ENCODE measurements around the gene REV1. TPM values are rescaled to one million over a fixed set of nuclear protein-coding genes. Genes with fewer than 3 reads are reported as not detected.

Gene REV1
- polyA plus RNA-seq, 3 donors: 6.5 to 39.9 (median 9.5) TPM

DNA sequence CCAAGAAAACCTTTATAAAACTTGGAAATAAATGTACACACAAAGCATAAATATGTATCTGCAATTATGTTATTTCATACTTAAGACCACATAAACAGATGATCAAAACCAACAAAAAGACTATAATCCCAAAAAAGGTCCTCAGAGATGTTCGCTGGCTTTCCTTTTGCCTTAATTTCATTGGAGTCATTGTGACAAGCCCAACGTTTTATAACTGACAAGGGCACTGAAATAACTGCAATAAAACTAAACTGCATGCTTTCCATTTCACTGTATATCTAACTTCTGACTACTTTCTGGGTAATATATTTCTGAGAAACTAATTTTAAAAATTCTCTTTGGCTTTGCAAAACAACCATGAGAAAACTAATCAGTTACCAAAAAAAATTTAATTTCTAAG, 56.5 kb downstream of the REV1 start:
- no peaks in the 10 kb centered on the region for H3K9me3 Mint-ChIP-seq
- no peaks in the 10 kb centered on the region for H3K79me2 ChIP-seq (ENCODE audit: insufficient read depth, low read length)
- no peak overlapping the region for H3K4me2 ChIP-seq (replicated peaks; ENCODE audit: extremely low read depth, low read length, poor library complexity, severe bottlenecking)
- 94% methylated on average over 2 of the region's 2 CpGs for WGBS (ENCODE audit: insufficient coverage)
- H3K4me3 ChIP-seq (replicated peaks in 1 of 3; ENCODE audit: low read depth in 2 of 3, low read length in 3 of 3): no peak overlapping the region
- TF ChIP-seq, protein P1, sequence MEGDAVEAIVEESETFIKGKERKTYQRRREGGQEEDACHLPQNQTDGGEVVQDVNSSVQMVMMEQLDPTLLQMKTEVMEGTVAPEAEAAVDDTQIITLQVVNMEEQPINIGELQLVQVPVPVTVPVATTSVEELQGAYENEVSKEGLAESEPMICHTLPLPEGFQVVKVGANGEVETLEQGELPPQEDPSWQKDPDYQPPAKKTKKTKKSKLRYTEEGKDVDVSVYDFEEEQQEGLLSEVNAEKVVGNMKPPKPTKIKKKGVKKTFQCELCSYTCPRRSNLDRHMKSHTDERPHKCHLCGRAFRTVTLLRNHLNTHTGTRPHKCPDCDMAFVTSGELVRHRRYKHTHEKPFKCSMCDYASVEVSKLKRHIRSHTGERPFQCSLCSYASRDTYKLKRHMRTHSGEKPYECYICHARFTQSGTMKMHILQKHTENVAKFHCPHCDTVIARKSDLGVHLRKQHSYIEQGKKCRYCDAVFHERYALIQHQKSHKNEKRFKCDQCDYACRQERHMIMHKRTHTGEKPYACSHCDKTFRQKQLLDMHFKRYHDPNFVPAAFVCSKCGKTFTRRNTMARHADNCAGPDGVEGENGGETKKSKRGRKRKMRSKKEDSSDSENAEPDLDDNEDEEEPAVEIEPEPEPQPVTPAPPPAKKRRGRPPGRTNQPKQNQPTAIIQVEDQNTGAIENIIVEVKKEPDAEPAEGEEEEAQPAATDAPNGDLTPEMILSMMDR (IDR thresholded peaks at IDR 0.05): no peak
- no peak for DNase-seq
- intact Hi-C loops (cut with micrococcal nuclease): no loop called here
- H3K9ac ChIP-seq (ENCODE audit: insufficient read depth, low read length, poor library complexity, severe bottlenecking): no peak overlapping the region
- no peak overlapping the region for H3K27ac Mint-ChIP-seq
- H3K4me1 ChIP-seq (ENCODE audit: control insufficient read depth in 1 of 2, insufficient read depth in 2 of 2, low read length in 2 of 2): no peaks in the 10 kb centered on the region
- no peaks in the 10 kb centered on the region for H3K27me3 Mint-ChIP-seq (ENCODE audit: low read depth in 3 of 3)
- no peaks in the 10 kb centered on the region for H3K27me3 ChIP-seq (ENCODE audit: control insufficient read depth in 2 of 2, insufficient read depth in 2 of 2, low read length in 2 of 2)
- H3K4me1 Mint-ChIP-seq: peaks cover 4% of the 10 kb centered on the region
- no peaks in the 10 kb centered on the region for H3K9me3 ChIP-seq (replicated peaks in 1 of 2; ENCODE audit: control insufficient read depth in 1 of 2, insufficient read depth in 1 of 2, low read length in 2 of 2)
- no peak overlapping the region for H3K27ac ChIP-seq (ENCODE audit: low read depth in 1 of 2, low read length in 2 of 2)
- H3K36me3 Mint-ChIP-seq: peaks cover 43 to 71% of the 10 kb centered on the region in 2 donors
- H4K20me1 ChIP-seq (ENCODE audit: insufficient read depth, low read length): no peaks in the 10 kb centered on the region
- no peak overlapping the region for H3K4me3 Mint-ChIP-seq
- H2AFZ ChIP-seq (ENCODE audit: insufficient read depth, low read depth, low read length, poor library complexity, severe bottlenecking): no peak overlapping the region
- peaks cover 61 to 93% of the 10 kb centered on the region in 2 donors for H3K36me3 ChIP-seq (replicated peaks in 1 of 2; ENCODE audit: control insufficient read depth in 1 of 2, insufficient read depth in 2 of 2, low read length in 2 of 2)

DNA sequence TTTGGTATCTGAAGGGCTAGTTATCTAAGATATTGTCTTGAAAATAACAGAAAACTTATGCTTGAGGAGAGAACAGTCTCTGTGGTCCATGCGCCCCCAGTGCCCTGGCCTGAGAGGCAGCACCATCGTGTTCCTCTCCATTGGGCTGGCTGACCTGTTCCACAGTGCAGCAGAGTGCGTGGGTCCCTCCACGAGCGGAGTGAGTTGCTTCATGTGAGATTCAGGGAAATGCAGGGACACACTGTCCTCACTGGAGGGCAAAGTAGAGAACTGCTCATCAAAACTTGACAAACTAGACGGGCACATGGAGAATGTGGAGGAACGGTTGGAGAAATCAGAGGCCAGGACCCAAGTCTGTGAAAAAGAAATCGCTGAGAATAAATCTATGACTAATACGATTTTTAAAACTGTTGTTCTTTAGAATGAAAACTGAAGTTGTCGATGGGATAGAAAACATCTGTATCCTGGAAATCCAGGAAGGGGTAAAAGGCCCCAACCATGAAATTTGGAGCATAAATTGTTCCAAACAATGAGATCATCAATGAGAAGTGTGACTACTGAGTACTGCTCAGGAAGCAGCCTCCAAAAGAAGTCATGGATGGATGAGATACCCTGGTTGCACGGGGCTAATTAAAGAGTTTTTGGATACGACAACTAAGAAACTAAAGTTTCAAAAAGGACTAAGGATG, 58.1 kb downstream of the REV1 start:
- Histone ChIP-seq H3K27me3 (ENCODE audit: control insufficient read depth in 2 of 2, insufficient read depth in 2 of 2, low read length in 2 of 2) (no peaks in the 10 kb centered on the region), H4K20me1 (ENCODE audit: insufficient read depth, low read length) (no peaks in the 10 kb centered on the region), H3K36me3 (replicated peaks in 1 of 2; ENCODE audit: control insufficient read depth in 1 of 2, insufficient read depth in 2 of 2, low read length in 2 of 2) (peaks cover 63 to 94% of the 10 kb centered on the region in 2 donors), H3K79me2 (ENCODE audit: insufficient read depth, low read length) (no peaks in the 10 kb centered on the region), H3K4me3 (replicated peaks in 1 of 3; ENCODE audit: low read depth in 2 of 3, low read length in 3 of 3) (no peak overlapping the region), H3K4me2 (replicated peaks; ENCODE audit: extremely low read depth, low read length, poor library complexity, severe bottlenecking) (no peak overlapping the region), H3K27ac (ENCODE audit: low read depth in 1 of 2, low read length in 2 of 2) (no peak overlapping the region), H2AFZ (ENCODE audit: insufficient read depth, low read depth, low read length, poor library complexity, severe bottlenecking) (no peak overlapping the region), H3K9me3 (replicated peaks in 1 of 2; ENCODE audit: control insufficient read depth in 1 of 2, insufficient read depth in 1 of 2, low read length in 2 of 2) (no peaks in the 10 kb centered on the region), H3K9ac (ENCODE audit: insufficient read depth, low read length, poor library complexity, severe bottlenecking) (no peak overlapping the region), H3K4me1 (ENCODE audit: control insufficient read depth in 1 of 2, insufficient read depth in 2 of 2, low read length in 2 of 2) (no peaks in the 10 kb centered on the region)
- Mint-ChIP-seq H3K4me1 (peaks cover 4% of the 10 kb centered on the region), H3K27me3 (ENCODE audit: low read depth in 3 of 3) (no peaks in the 10 kb centered on the region), H3K36me3 (peaks cover 53 to 73% of the 10 kb centered on the region in 2 donors), H3K4me3 (no peak overlapping the region), H3K27ac (peak overlapping the region in 2 of 7 donors; percentile 11 to 21), H3K9me3 (no peaks in the 10 kb centered on the region)
- TF ChIP-seq, protein P1 (IDR thresholded peaks at IDR 0.05): no peak
- no peak for DNase-seq
- 98% methylated on average over 10 of the region's 12 CpGs for WGBS (ENCODE audit: insufficient coverage)
- intact Hi-C loops (cut with micrococcal nuclease): no loop called here
